ENCODE results near the gene USP31. TPM values are rescaled to one million over a fixed set of nuclear protein-coding genes. Genes with fewer than 3 reads are reported as not detected.

Gene USP31
- total RNA-seq, 1 experiment from 2014 or later = 16.1 TPM

- Mint-ChIP-seq H3K4me3 (no peak overlapping the region), H3K27me3 (ENCODE audit: low read depth) (no peaks in the 10 kb centered on the region), H3K9me3 (peaks cover 1 to 4% of the 10 kb centered on the region in 2 experiments; a peak in 2 of 5 replicates), H3K4me1 (peaks cover 28 to 29% of the 10 kb centered on the region in 2 experiments), H3K36me3 (ENCODE audit: insufficient read depth in 1 of 3, low read depth in 3 of 3) (peaks cover 0 to 14% (median 6%) of the 10 kb centered on the region in 3 experiments; a peak in 3 of 7 replicates), H3K27ac (no peak overlapping the region)
- WGBS (ENCODE audit: extremely low coverage, insufficient read length, low lambda C conversion rate) = no CpG with 5 or more reads among the region's 3 CpGs
- Histone ChIP-seq H3K18ac (ENCODE audit: insufficient read length, low read depth, low read length) (no peak overlapping the region), H3K4me2 (ENCODE audit: insufficient read depth, insufficient read length, low read length) (no peak overlapping the region), H3K79me1 (ENCODE audit: insufficient read depth, low read depth, low read length, poor library complexity, severe bottlenecking) (peaks cover 5% of the 10 kb centered on the region), H4K20me1 (ENCODE audit: control insufficient read depth, insufficient read depth, insufficient read length) (no peaks in the 10 kb centered on the region), H2AK5ac (ENCODE audit: insufficient read length, low read length) (no peak overlapping the region), H3K9me3 (ENCODE audit: control insufficient read depth, low read depth, low read length) (no peaks in the 10 kb centered on the region), H4K8ac (replicated peaks; ENCODE audit: insufficient read length, low read depth, low read length) (no peak overlapping the region), H2AFZ (ENCODE audit: low read length) (no peak overlapping the region), H2BK15ac (ENCODE audit: low read depth, low read length) (no peak overlapping the region), H3K14ac (ENCODE audit: insufficient read depth, low read length) (no peak overlapping the region), H4K91ac (ENCODE audit: insufficient read length, low read depth, low read length) (no peak overlapping the region), H3K56ac (ENCODE audit: insufficient read length, low read depth, low read length) (no peak overlapping the region), H3K4me1 (ENCODE audit: insufficient read depth, low read length) (peaks cover 9% of the 10 kb centered on the region; the same call in 1 of the 2 replicates), H3K23me2 (ENCODE audit: insufficient read length, low read depth, low read length, poor library complexity, severe bottlenecking) (no peaks in the 10 kb centered on the region), H3K23ac (ENCODE audit: insufficient read length, low read depth, low read length) (no peak overlapping the region), H3K27me3 (ENCODE audit: insufficient read depth, low read length) (no peaks in the 10 kb centered on the region), H2BK120ac (ENCODE audit: low read depth, low read length, poor library complexity, severe bottlenecking) (no peak overlapping the region), H3K4ac (ENCODE audit: low read depth, low read length) (no peak overlapping the region), H3T11ph (ENCODE audit: low read length) (no peak overlapping the region), H2BK5ac (ENCODE audit: insufficient read length, low read length) (no peak overlapping the region), H3K27ac (ENCODE audit: insufficient read length, low read depth, low read length) (no peak overlapping the region), H2BK20ac (ENCODE audit: low read depth, low read length, poor library complexity, severe bottlenecking) (no peak overlapping the region), H4K5ac (ENCODE audit: insufficient read length, low read depth, low read length) (no peak overlapping the region), H3K79me2 (ENCODE audit: insufficient read depth, low read length) (peaks cover 22% of the 10 kb centered on the region; the same call in 1 of the 2 replicates), H2BK12ac (ENCODE audit: insufficient read length, low read depth, low read length) (no peak overlapping the region), H3K9ac (ENCODE audit: extremely low read depth, insufficient read length, low read length) (no peak overlapping the region)
- DNase-seq = no peak
- no peak for TF ChIP-seq CTCF (conservative IDR thresholded peaks at IDR 0.05)
Measured at GRCh38 chr16:23141033-23141432, 8.2 kb downstream of the USP31 start.

All from H9 (cell line).